Astrocyte of the hippocampus (primary cell): Measurements from ENCODE around the gene PPFIA4.

Experiments used
- DNase-seq: peaks from one replicate; pipeline ENCODE4 v3.0.0; 2011; ENCODE audit warnings: low read depth, low spot score

PPFIA4 gene

GRCh38 chr1:203099805-203100515 is 73.7 kb downstream of the PPFIA4 start:
- no peak for DNase-seq

GRCh38 chr1:203100516-203100869 is 74.2 kb downstream of the PPFIA4 start:
- no peak for DNase-seq

GRCh38 chr1:203101813-203102634 is 75.7 kb downstream of the PPFIA4 start:
- no peak for DNase-seq

GRCh38 chr1:203103216-203103615 is 76.9 kb downstream of the PPFIA4 start:
- DNase-seq: no peak

GRCh38 chr1:203103829-203104495 is 77.7 kb downstream of the PPFIA4 start:
- DNase-seq: no peak

GRCh38 chr1:203104789-203105390 is 78.6 kb downstream of the PPFIA4 start:
- no peak for DNase-seq

GRCh38 chr1:203112475-203112874 is 86.2 kb downstream of the PPFIA4 start:
- no peak for DNase-seq

GRCh38 chr1:203113308-203113707 is 87.0 kb downstream of the PPFIA4 start:
- DNase-seq: no peak

GRCh38 chr1:203114202-203114601 is 87.9 kb downstream of the PPFIA4 start:
- DNase-seq: no peak

GRCh38 chr1:203116091-203116820 is 90.0 kb downstream of the PPFIA4 start:
- DNase-seq: no peak

GRCh38 chr1:203117611-203118575 is 91.6 kb downstream of the PPFIA4 start:
- DNase-seq: peak; percentile 89

GRCh38 chr1:203120325-203121153 is 94.2 kb downstream of the PPFIA4 start:
- no peak for DNase-seq

- no peak for DNase-seq
These were observed 95.1 kb downstream of the PPFIA4 start for GRCh38 chr1:203121186-203122015.

GRCh38 chr1:203122159-203122558 is 95.9 kb downstream of the PPFIA4 start:
- DNase-seq: no peak

- no peak for DNase-seq
These were observed 97.7 kb downstream of the PPFIA4 start for GRCh38 chr1:203124011-203124410.

GRCh38 chr1:203124546-203125317 is 98.4 kb downstream of the PPFIA4 start:
- no peak for DNase-seq

GRCh38 chr1:203126151-203126865 is 100.0 kb downstream of the PPFIA4 start:
- peak; percentile 54 for DNase-seq
